ENCODE results near the gene LARP6.

The LARP6 gene

DNA sequence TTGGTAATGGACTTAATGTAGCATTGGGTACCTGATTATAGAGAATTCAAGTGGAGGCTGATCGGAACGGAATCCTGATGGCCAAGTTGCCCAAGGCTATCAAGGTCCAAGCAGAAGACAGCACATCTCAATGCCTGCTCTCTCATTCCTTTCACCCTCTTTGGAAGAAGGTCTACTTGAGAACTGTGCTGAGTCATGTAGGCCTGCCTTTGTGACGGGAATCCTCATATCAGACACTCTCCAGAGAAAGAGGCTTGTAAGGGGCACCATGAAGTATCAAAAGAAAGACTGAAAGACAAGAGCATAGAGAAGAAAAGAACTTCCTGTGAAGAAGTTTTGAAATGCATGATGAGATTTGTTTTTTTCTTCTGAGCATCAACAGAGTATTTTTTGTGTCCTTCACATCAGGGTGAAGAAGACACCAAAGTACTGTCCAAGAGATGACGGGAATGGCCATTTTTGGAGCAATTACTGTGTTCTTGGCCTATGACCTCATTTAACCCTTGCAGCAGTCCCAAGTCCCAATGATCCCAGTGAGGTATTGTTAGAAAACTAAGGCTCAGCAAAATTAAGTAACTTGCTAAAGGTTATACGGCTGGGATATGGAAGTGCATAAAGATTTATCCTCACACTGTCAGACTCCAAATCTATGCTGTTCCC is 13.2 kb upstream of the LARP6 start:
- TF ChIP-seq REST (IDR thresholded peaks at IDR 0.05; ENCODE audit: insufficient read depth in 1 of 2, low read depth in 2 of 2, low read length in 2 of 2) (no peak), FOXP2 (optimal IDR thresholded peaks at IDR 0.05; ENCODE audit: borderline replicate concordance, extremely low read depth, extremely low read length, insufficient read depth) (no peak), SIN3A (IDR thresholded peaks at IDR 0.05; ENCODE audit: borderline replicate concordance, insufficient read depth, low read length) (no peak), TAF1 (IDR thresholded peaks at IDR 0.05; ENCODE audit: borderline replicate concordance, insufficient read depth, low read length) (no peak), POLR2AphosphoS5 (IDR thresholded peaks at IDR 0.05; ENCODE audit: low read depth, low read length) (no peak)

GRCh38 chr15:70863450-70864218 is 9.7 kb upstream of the LARP6 start:
- TF ChIP-seq POLR2AphosphoS5 (IDR thresholded peaks at IDR 0.05; ENCODE audit: low read depth, low read length) (no peak), REST (IDR thresholded peaks at IDR 0.05; ENCODE audit: insufficient read depth in 1 of 2, low read depth in 2 of 2, low read length in 2 of 2) (no peak), SIN3A (IDR thresholded peaks at IDR 0.05; ENCODE audit: borderline replicate concordance, insufficient read depth, low read length) (no peak)

DNA sequence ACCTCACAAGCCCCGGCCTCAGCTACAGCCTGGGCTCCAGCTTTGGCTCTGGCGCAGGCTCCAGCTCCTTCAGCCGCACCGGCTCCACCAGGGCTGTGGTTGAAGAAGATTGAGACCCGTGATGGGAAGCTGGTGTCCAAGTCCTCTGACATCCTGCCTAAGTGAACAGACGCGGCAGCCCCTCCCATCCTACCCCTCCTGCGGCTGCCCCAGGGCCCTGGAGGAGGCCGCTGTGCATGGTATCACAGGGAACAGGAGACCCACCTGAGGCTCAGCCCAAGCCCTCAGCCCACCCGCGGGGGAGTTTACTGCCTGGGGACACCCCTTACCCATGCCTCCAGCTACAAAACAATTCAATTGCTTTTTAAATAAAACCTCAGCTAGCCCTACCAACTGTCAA is 6.0 kb upstream of the LARP6 start:
- TF ChIP-seq REST (IDR thresholded peaks at IDR 0.05; ENCODE audit: insufficient read depth in 1 of 2, low read depth in 2 of 2, low read length in 2 of 2) = no peak
- no peak for TF ChIP-seq SIN3A (IDR thresholded peaks at IDR 0.05; ENCODE audit: borderline replicate concordance, insufficient read depth, low read length)
- TF ChIP-seq FOXP2 (optimal IDR thresholded peaks at IDR 0.05; ENCODE audit: borderline replicate concordance, extremely low read depth, extremely low read length, insufficient read depth) = no peak
- TF ChIP-seq TAF1 (IDR thresholded peaks at IDR 0.05; ENCODE audit: borderline replicate concordance, insufficient read depth, low read length) = no peak
- no peak for TF ChIP-seq POLR2AphosphoS5 (IDR thresholded peaks at IDR 0.05; ENCODE audit: low read depth, low read length)

DNA sequence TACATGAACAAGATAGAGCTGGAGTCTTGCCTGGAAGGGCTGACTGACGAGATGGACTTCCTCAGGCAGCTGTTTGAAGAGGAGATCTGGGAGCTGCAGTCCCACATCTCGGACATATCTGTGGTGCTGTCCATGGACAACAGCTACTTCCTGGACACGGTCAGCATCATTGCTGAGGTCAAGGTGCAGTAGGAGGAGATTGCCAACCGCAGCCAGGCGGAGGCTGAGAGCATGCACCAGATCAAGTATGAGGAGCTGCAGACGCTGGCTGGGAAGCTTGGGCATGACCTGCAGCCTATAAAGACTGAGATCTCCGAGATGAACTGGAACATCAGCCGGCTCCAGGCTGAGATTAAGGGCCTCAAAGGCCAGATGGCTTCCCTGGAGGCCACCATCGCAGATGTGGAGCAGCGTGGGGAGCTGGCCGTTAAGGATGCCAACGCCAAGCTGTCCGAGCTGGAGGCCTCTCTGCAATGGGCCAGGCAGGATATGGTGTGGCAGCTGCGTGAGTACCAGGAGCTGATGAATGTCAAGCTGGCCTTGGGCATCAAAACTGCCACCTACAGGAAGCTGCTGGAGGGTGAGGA is 5.5 kb upstream of the LARP6 start:
- no peak for TF ChIP-seq REST (IDR thresholded peaks at IDR 0.05; ENCODE audit: insufficient read depth in 1 of 2, low read depth in 2 of 2, low read length in 2 of 2)
- TF ChIP-seq POLR2AphosphoS5 (IDR thresholded peaks at IDR 0.05; ENCODE audit: low read depth, low read length) = no peak
- TF ChIP-seq SIN3A (IDR thresholded peaks at IDR 0.05; ENCODE audit: borderline replicate concordance, insufficient read depth, low read length) = no peak
- no peak for TF ChIP-seq TAF1 (IDR thresholded peaks at IDR 0.05; ENCODE audit: borderline replicate concordance, insufficient read depth, low read length)
- no peak for TF ChIP-seq FOXP2 (optimal IDR thresholded peaks at IDR 0.05; ENCODE audit: borderline replicate concordance, extremely low read depth, extremely low read length, insufficient read depth)

Data from PFSK-1 (cell line).